Stimulated activated CD4-positive, alpha-beta T cell treated with anti-CD3 and anti-CD28 coated beads, Interleukin-12 subunit alpha, Interleukin-12 subunit beta, amount 100 ng/mL, for 24 hours (primary cell): ENCODE results near the gene ADRA2C.

Source experiments
- DNase-seq, 2 experiments: peaks; one replicate each; pipeline ENCODE4 v3.0.0-alpha.2; 2020; ENCODE audit warnings: low read depth in 2 of 2

Gene ADRA2C

DNA sequence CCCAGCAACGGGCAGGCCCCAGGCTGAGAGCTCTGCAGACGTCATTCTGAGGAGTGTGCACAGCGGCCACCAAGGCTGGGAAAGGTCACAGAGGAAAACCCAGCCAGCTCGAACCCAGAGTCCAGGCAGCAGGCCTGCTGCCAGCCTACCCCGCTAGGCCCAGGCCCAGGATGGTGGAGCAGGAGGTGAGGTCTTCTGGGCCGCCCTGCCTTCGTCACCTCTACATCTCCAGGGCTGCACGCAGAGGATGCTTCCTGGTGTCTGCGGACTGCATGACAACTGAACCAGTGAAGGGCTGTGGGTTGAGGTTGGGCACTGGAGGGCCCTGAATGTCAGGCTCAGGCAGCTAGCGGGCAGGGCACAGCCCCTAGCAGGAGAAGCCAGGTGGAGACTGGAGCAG, 5.8 kb upstream of the ADRA2C start:
- no peak for DNase-seq

DNA sequence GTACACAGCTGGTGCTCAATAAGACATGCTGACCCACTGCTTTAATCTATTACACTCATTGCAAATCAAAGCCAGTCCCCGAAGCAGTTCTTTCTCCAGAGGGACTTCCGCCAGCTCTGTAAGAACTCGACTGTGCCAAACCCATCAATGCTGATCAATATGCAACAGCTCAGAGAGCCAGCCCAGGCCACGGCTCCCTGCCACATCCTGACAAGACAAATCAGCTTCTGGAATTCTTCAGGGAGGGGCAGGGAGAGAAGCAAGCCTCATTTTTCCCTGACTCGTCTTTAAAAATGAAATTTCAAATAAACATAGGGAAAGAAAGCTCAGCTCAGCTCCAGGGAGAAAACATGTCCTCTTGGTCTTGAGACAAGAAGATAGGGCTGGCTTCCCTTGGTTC, 5.3 kb upstream of the ADRA2C start:
- DNase-seq: no peak

DNA sequence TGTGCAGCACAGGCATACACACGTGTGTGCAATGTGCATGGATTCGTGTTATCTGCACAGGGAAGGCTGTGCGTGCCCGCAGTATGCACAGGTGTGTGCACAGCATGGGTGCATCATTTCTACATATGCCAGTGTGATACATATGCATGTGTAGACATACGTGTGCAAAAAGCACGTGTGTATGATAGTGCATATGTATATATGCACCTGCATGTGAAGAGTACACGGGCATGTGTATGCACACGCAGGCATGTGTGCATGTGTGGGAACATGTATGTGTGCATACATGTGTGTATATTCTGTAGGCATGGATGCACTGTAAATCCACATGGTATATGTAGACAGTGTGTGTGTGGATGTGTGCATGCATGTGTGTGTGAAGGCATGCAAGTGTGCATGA, 3.9 kb upstream of the ADRA2C start:
- DNase-seq: no peak

DNA sequence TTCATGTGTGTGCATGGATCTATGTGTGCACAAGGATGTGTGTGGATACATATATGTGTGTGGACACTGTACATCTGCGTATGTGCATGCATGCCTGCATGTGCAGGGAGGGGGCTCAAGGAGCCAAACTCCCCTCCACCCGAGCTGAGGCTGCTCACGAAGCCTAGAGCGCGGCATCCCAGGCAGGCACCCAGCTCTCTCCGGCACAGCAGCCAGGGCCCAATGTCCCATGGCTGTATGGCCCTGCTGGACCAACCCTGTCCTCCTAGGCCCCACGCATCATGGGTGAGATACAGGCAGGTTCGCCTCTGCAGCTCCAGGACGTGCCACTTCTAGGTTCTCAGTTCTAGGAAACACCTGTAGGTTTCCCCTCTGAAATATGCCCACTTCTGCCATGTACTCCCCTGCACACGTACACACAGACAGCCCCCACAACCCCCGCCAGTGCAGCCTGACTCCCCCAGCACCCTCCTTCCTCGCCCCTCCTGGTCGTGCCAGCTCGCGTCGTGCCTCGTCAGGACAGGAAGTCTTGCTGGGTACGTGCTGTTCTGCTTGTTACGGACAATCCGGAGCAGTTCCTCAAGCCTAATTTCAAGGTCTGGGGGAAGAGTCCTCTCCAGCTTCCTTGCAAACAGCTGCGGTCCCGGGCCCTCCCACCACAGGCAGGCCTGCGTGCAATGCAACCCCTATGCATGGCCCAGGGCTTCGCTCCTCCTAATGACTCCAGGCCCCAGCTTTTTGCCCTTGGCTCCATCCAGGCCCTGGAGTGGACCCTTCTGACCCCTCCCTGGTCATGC, 3.2 kb upstream of the ADRA2C start:
- no peak for DNase-seq

DNA sequence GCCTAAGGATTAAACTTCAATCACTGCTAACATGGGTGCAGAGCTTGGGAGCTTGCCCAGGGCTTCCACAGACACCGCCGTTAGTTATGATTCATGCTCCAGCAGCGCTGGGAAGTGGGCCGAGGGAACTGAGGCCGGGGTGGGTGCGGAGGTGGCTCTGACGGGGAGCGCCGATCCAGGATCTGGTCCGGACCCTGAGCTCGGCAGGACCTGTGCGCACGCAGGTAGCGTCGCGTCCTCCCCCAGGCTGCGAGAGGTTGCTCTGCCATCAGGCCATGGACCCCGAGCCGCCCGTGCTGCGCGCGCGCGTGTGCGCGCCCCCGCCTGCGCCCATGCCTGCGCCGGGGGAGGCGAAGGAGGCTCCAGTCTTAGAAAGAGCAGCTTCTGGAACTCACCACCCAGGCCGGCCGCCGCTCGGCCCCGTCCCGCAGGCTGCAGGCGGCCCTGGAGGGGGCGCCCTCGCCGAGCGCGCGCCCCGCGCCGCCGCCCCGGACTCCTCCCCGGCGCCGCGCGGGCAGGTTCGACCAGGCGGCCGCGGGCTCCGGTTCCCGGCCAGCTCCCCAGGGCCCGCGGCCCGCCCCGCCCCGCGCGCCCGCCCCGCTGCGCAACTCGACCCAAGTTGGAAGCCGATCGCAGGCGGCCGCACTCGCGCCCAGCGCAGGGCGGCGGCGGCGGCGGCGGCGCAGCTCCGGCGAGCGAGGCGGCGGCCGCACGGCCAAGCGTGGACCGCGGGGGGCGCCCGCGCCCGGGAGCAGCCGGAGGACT, 732 bp upstream of the ADRA2C start:
- no peak for DNase-seq

DNA sequence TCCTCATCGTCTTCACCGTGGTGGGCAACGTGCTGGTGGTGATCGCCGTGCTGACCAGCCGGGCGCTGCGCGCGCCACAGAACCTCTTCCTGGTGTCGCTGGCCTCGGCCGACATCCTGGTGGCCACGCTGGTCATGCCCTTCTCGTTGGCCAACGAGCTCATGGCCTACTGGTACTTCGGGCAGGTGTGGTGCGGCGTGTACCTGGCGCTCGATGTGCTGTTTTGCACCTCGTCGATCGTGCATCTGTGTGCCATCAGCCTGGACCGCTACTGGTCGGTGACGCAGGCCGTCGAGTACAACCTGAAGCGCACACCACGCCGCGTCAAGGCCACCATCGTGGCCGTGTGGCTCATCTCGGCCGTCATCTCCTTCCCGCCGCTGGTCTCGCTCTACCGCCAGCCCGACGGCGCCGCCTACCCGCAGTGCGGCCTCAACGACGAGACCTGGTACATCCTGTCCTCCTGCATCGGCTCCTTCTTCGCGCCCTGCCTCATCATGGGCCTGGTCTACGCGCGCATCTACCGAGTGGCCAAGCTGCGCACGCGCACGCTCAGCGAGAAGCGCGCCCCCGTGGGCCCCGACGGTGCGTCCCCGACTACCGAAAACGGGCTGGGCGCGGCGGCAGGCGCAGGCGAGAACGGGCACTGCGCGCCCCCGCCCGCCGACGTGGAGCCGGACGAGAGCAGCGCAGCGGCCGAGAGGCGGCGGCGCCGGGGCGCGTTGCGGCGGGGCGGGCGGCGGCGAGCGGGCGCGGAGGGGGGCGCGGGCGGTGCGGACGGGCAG, 792 bp downstream of the ADRA2C start:
- no peak for DNase-seq

DNA sequence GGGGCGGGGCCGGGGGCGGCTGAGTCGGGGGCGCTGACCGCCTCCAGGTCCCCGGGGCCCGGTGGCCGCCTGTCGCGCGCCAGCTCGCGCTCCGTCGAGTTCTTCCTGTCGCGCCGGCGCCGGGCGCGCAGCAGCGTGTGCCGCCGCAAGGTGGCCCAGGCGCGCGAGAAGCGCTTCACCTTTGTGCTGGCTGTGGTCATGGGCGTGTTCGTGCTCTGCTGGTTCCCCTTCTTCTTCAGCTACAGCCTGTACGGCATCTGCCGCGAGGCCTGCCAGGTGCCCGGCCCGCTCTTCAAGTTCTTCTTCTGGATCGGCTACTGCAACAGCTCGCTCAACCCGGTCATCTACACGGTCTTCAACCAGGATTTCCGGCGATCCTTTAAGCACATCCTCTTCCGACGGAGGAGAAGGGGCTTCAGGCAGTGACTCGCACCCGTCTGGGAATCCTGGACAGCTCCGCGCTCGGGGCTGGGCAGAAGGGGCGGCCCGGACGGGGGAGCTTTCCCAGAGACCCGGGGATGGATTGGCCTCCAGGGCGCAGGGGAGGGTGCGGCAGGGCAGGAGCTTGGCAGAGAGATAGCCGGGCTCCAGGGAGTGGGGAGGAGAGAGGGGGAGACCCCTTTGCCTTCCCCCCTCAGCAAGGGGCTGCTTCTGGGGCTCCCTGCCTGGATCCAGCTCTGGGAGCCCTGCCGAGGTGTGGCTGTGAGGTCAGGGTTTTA, 1.5 kb downstream of the ADRA2C start:
- DNase-seq: no peak

DNA sequence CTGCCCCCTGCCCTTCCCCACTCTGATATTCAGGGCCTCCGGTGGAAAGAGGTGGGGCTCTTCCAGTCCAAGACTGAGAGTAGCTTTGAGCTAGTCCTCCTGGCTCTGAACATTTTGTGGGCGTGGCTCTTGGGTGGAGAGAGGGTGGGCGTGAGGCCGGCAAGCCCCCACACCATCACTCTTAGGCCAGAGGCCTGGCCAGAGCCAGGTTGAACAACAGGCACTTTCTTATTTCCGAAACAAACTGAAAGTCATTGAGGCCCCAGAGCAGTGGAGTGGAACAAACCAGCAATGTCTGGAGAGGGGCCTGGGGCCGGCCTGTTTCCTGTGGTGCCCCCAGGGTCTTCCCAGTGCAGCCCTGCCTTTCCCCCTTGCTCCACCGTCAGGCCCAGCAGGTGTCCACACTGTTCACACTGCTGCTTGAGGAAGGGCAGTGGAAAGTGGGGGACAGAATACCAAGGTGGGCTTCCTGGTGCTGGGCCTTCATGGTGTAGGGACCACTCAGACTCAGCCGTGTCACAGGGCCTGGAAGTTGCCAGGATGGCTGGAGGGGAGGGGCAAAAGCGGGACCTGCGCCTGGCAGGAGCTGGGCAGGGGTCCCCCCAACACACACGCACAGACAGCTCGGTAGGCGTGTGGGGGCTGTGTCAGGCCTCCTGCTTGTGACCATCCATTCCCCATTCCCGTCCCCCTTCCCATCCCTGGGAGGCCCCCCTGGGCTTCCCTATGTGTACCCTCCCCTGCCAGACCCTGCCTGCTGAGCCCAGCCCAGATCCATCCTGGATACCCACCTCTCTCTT, 2.9 kb downstream of the ADRA2C start:
- DNase-seq: no peak

DNA sequence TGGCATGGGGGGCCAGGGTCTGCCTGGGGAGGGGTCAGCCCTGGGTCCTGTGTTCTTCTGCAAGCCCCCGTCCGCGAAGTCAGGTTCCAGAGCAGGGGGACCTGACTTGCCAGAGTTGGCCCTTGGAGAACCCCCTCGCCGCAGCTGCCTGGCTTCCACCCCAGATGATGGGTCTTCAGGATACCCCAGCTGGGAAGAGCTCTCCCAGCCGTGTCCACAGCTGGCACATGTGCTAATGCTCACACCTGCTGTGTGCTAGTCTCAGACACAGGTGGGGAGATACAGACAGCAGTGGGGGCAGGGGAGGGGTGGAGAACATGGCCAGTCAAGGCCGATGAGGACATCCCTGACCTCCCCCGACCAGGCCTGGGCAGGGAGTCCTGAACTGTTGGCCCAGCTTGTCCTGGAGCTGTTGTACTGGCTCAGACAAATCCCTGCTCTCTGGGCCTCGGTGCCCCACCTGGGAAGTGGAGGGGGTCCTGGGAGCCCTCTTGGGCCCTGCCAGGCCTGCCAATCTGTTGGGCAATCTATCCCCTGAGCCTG, 3.5 kb downstream of the ADRA2C start:
- DNase-seq: no peak

DNA sequence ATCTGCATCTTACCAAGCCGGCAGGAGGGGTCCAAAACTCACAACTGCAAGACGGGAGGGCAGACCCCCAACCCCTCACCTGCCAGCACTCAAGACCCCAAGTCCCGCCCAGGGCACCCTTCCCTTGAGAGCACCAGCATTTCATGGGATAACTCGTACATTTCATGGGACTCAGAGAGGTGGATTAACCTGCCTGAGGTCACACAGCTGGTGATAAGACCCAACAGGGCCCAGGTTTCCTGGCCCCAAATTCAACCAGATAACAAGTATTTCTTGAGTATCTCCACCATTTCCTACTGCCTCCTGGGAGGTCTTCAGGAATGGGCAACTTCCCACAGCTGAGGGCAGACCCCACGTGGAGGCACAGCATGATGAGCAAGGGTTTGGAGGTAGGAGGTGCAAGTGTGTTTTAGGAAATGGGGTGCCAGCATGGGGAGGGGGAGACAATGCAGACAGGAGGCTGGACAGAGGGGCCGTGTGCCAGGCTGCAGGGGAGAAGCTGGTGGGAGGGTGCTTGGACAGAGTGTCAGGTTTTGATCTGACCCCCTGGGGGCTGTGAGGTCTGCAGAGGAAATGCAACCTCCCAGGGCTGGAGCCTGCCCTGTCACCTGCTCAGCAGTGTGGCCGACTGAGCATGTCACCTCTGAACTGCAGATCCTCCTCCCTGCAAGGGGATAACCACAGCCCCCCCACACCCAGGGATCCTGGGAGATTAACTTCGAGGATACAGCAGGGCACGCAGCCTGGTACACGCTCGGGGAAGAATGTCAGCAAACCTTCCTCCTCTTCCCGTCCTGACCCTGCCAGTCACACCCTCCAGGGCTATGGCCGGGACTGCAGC, 4.4 kb downstream of the ADRA2C start:
- no peak for DNase-seq

DNA sequence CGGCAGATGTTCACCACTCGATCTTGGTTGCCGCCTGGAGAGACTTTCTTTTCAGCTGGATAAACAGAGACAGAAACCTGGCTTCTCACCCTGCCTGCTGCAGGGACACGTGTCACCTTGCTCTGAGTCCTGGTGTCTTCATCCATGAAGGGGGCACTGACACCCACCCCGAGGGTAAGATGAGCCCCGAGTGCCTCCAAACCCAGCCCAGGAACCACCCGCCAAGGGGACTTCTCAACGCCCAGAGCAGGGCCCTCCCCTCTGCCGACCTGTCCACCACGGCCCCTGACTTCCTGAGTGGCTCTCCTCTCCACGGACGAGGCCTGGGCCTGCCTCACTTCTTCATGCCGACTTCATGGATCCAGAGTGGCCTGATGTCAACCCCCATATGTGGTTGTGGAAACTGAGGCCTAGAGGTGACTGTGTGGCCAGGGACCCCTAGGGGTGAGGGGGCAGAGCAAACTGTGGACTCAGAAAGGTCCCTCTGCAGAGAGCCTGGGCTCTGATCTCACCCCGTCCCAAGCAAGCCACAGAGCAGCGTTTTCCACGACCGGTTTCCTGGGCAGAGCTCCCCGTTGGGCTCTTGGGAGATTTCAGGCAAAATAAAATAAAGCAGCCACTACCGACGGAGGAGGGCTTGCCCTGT, 5.1 kb downstream of the ADRA2C start:
- no peak for DNase-seq

DNA sequence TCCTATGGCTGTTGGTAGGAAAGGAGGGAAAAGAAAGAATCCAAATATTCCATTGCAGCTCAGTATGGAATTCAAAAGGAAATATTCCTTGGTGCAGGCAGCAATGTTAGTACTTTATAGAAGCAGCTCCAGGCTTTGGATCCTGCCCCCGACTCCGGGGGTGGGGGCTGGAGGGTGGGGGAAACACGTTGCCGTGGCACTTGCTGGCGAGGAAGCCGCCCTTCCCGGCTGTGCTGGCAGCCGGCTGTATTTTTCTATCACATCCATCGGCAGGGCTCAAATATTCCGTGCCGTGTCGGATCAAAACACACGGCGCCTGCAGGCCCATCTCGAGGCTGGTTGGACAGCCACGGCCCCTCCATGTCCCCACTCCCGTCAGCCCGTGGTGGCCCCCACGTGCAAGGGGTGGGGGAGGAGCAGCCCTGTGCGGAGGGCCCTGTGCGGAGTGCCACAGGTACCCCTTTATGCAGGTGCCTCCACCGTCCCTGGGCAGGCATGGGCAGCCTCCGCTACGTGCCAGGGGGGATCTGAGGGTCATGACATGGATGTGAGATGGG, 5.8 kb downstream of the ADRA2C start:
- DNase-seq: no peak

DNA sequence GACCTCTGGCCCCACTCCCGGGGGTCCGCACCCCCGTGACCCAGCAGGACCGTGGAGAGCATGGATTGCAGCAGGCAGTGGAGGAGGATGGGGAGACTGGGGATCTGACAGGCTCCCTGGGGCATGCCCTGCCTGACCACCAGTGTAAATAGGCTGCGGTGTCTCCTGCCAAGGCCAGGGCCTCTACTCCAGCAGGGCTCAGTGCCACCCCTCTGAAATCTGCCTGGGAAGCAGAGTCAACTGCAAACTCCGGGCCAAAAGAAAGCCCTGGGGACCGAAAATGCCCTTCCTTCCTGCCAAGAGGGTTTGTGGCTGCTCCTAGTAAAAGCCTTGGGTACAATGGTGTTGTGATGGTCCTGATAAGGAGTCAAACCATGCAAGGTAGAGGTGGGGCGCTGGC, 6.4 kb downstream of the ADRA2C start:
- no peak for DNase-seq

DNA sequence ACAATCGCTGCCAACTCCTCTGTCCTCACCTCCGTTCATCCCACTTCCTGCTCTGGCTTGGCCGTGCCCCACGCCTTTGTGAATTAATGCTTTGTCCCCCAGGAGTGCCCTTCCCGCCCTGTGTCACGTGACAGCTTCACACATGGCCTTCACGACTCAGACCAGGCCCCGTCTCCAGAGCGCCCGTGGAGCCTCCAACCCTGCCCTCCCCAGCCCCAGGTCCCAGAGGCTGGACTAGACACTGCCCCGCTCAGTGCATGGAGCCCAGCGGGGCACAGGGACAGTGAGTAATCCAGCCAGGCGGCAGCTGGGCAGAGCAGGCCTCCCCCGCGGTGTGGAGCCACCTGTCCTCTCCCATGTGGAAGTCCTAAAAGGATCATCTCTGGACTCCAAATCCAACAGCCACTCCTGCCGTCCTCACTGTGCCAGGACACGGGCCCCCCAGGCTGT, 7.4 kb downstream of the ADRA2C start:
- DNase-seq: no peak

DNA sequence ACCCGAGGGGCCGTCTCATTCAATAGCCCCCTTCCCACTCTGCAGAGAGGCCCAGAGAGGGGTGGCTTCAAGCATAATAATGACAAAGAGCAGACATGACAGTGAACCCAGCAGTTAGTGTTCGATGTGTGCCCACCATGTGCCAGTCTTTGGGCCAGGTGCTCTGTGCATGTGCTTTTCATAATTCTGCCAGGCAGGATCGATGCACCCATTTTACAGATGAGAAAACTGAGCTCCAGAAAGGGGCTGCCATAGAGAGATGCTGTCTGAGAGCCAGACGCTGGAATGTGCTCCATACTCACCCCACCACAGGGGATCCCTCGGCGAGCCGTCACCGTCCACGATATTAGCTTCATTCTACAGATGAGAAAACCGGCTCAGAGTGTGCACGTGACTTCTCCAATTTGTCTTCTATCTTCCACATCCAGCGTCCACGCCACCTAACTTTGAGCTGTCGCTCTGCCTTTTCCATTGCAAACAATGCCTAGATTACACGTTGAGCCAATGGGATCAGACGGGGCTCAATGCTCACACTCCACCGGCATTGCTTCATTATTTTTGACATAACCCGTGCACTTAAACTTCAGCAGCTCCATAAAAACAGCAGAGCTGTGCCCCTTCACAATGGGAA, 8.2 kb downstream of the ADRA2C start:
- no peak for DNase-seq

DNA sequence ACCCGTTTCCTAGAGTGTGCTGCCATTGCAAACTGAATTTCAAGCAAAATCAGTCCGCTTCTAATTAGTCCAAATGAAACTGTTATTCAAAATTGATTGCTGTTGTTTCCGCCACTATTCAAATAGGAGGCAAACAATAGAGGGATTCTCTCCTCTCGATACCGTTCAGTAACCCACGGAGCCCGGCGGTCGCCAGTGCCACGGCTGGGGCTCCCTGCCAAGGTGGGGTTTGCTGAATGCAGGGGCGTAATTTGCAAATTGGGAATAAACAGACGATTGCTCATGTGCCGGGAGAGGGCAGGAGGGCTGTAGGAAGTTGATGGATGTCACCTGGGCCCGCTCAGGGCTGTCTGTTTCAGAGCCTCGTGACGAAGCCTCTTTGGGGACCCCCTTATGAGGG, 8.8 kb downstream of the ADRA2C start:
- no peak for DNase-seq

DNA sequence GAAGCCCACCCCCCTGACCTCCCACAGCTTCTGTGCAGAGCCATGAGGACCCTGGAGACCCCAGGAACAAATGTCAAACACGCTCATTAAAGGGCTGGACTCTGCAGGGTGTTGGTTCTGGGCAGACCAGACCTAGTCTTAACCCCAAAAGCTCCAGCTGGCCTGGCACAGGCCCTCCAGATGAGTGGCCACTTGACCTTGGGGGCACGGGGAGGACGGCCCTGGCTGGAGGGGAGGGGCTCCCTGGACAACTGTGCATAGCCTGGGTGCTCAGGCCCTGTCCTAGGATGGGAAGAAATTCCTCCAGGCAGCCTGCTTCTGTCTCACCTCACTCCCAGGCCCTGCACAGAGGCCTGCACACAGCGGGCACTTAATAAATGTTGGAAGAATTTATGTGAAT, 9.4 kb downstream of the ADRA2C start:
- DNase-seq: no peak
